Loucy (cell line): ENCODE measurements around the gene GABBR1.

Experiments
- H2AFZ ChIP-seq: fragments of 200-600 bp; sonication (generic); 2 replicates; pipeline ENCODE4 v1.6.0; 2016; ENCODE audit warnings: antibody characterized with exemption, mild to moderate bottlenecking, low read length, moderate library complexity
- H3F3A ChIP-seq: fragments of 200-600 bp; 2 replicates; pipeline ENCODE4 v1.6.0; 2016; ENCODE audit warnings: antibody characterized with exemption, low read depth, mild to moderate bottlenecking
- H3K27me3 ChIP-seq: fragments of 200-600 bp; sonication (generic); 2 replicates; pipeline ENCODE4 v1.6.1; 2014; ENCODE audit warnings: low read length, mild to moderate bottlenecking; ENCODE audit not compliant: insufficient read depth, poor library complexity, severe bottlenecking
- H3K36me3 ChIP-seq: fragments of 200-600 bp; sonication (generic); 2 replicates; pipeline ENCODE4 v1.6.1; 2016; ENCODE audit warnings: low read length; ENCODE audit not compliant: insufficient read depth
- H3K4me1 ChIP-seq: fragments of 200-600 bp; sonication (generic); 2 replicates; pipeline ENCODE4 v1.5.1; 2014; ENCODE audit warnings: low read length, mild to moderate bottlenecking; ENCODE audit not compliant: insufficient read depth, poor library complexity, severe bottlenecking
- H3K4me2 ChIP-seq: fragments of 200-600 bp; sonication (generic); 2 replicates; pipeline ENCODE4 v1.6.0; 2014; ENCODE audit warnings: antibody characterized with exemption, low read length, low read depth, mild to moderate bottlenecking; ENCODE audit not compliant: poor library complexity, severe bottlenecking
- H3K4me3 ChIP-seq: fragments of 200-600 bp; sonication (generic); 2 replicates; pipeline ENCODE4 v1.5.1; 2014; ENCODE audit warnings: low read length, mild to moderate bottlenecking, mixed read lengths; ENCODE audit not compliant: poor library complexity, severe bottlenecking
- H3K79me2 ChIP-seq: fragments of 200-600 bp; sonication (generic); 2 replicates; pipeline ENCODE4 v1.6.1; 2014; ENCODE audit warnings: low read length; ENCODE audit not compliant: insufficient read depth
- H3K9ac ChIP-seq: fragments of 200-600 bp; sonication (generic); 2 replicates; pipeline ENCODE4 v1.6.0; 2014; ENCODE audit warnings: mild to moderate bottlenecking, low read depth, low read length, moderate library complexity; ENCODE audit not compliant: poor library complexity, severe bottlenecking
- H3K9me2 ChIP-seq: fragments of 200-600 bp; sonication (generic); replicated peaks from 2 replicates; pipeline ENCODE4 v1.6.1; 2016; ENCODE audit warnings: low read depth, low read length, mixed read lengths
- H3K9me3 ChIP-seq: fragments of 200-600 bp; sonication (generic); 2 replicates; pipeline ENCODE4 v1.6.1; 2014; ENCODE audit warnings: mild to moderate bottlenecking, antibody characterized with exemption, low read length, low read depth; ENCODE audit not compliant: insufficient read depth
- H4K20me1 ChIP-seq: fragments of 200-600 bp; sonication (generic); 2 replicates; pipeline ENCODE4 v1.6.0; 2014; ENCODE audit warnings: antibody characterized with exemption, low read length, mild to moderate bottlenecking; ENCODE audit not compliant: insufficient read depth, poor library complexity, severe bottlenecking
- CTCF ChIP-seq: fragments of 200-600 bp; sonication (generic); conservative IDR thresholded peaks from 2 replicates; pipeline ENCODE4 v1.5.1; 2014; ENCODE audit warnings: mild to moderate bottlenecking, antibody characterized with exemption, low read length
- EZH2phosphoT487 ChIP-seq: fragments of 200-600 bp; IDR thresholded peaks from 2 replicates; pipeline ENCODE4 v1.6.1; 2018; ENCODE audit warnings: antibody characterized with exemption, mild to moderate bottlenecking, moderate library complexity, borderline replicate concordance

The GABBR1 gene

GRCh38 chr6:29593199-29593855 lies 39.7 kb downstream of the GABBR1 start:
- H3K4me2 ChIP-seq = no peak overlapping the region
- H3K27me3 ChIP-seq = no peaks in the 10 kb centered on the region
- H3K79me2 ChIP-seq = no peaks in the 10 kb centered on the region
- H3K9ac ChIP-seq = no peak overlapping the region
- H3K36me3 ChIP-seq = no peaks in the 10 kb centered on the region
- H3K4me3 ChIP-seq = no peak overlapping the region
- H4K20me1 ChIP-seq = no peaks in the 10 kb centered on the region
- no peaks in the 10 kb centered on the region for H3F3A ChIP-seq
- H2AFZ ChIP-seq = no peak overlapping the region
- no peaks in the 10 kb centered on the region for H3K9me3 ChIP-seq
- TF ChIP-seq CTCF (no peak), EZH2phosphoT487 (no peak)
- no peaks in the 10 kb centered on the region for H3K4me1 ChIP-seq
- no peaks in the 10 kb centered on the region for H3K9me2 ChIP-seq

- Histone ChIP-seq H3K4me1 (no peaks in the 10 kb centered on the region), H3K4me2 (no peak overlapping the region), H3K9me3 (no peaks in the 10 kb centered on the region), H4K20me1 (no peaks in the 10 kb centered on the region), H3K9ac (no peak overlapping the region), H2AFZ (no peak overlapping the region), H3K4me3 (no peak overlapping the region), H3K79me2 (no peaks in the 10 kb centered on the region), H3K27me3 (no peaks in the 10 kb centered on the region), H3K9me2 (no peaks in the 10 kb centered on the region), H3K36me3 (no peaks in the 10 kb centered on the region), H3F3A (no peaks in the 10 kb centered on the region)
- no peak for TF ChIP-seq EZH2phosphoT487
- TF ChIP-seq CTCF = no peak
Observed at GRCh38 chr6:29591677-29592076, 41.3 kb downstream of the GABBR1 start.

DNA sequence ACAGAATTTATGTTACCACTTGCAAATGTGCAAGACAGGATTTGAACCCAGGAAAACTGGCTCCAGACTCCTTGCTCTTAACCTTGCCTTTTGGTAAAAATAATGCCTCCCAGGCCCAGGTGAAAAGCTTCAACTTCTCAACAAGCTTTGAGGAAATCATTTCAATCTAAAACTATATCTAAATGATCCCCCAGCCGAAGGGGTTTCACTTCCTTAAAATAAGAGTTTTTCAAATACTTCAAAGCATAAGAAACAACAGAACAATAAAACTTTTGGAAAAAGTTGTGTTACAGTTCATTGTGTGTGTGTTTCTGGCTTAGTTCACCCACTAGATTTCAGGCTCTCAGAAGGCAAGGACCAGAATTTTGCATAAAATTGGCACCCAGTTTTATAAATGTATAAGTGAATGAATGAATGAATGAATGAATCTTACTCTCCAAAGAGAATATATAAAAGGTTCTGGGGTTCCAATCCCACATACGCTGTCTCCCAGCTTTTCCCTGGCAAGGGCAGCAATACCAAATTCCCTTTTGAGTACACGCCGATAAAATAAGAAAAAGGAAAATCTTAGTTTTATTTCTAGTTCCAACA lies 42.7 kb downstream of the GABBR1 start:
- TF ChIP-seq CTCF (no peak), EZH2phosphoT487 (no peak)
- no peak overlapping the region for H2AFZ ChIP-seq
- no peaks in the 10 kb centered on the region for H3F3A ChIP-seq
- no peak overlapping the region for H3K9ac ChIP-seq
- no peak overlapping the region for H3K4me2 ChIP-seq
- no peaks in the 10 kb centered on the region for H3K36me3 ChIP-seq
- H3K79me2 ChIP-seq = no peaks in the 10 kb centered on the region
- no peaks in the 10 kb centered on the region for H3K9me2 ChIP-seq
- no peaks in the 10 kb centered on the region for H3K4me1 ChIP-seq
- H3K4me3 ChIP-seq = no peak overlapping the region
- no peaks in the 10 kb centered on the region for H3K9me3 ChIP-seq
- no peaks in the 10 kb centered on the region for H3K27me3 ChIP-seq
- no peaks in the 10 kb centered on the region for H4K20me1 ChIP-seq
